ENCODE results near the gene WDHD1.

WDHD1 gene

GRCh38 chr14:54890788-54891187 is 136.1 kb downstream of the WDHD1 start:
- Histone ChIP-seq H3K9ac (ENCODE audit: low read length) (no peak overlapping the region), H3K36me3 (ENCODE audit: low read length) (no peaks in the 10 kb centered on the region), H3K4me2 (ENCODE audit: low read depth, low read length, poor library complexity, severe bottlenecking) (no peak overlapping the region), H3K27me3 (ENCODE audit: low read length) (no peaks in the 10 kb centered on the region), H3K79me2 (ENCODE audit: insufficient read depth, low read length) (0 out of 2 replicates have a peak, but pooled peaks cover 3% of the 10 kb centered on the region), H4K20me1 (ENCODE audit: low read depth, low read length) (no peaks in the 10 kb centered on the region), H3K4me3 (ENCODE audit: insufficient read depth, low read length, poor library complexity, severe bottlenecking) (no peak overlapping the region), H2AFZ (ENCODE audit: low read depth, low read length, severe bottlenecking) (no peak overlapping the region), H3K27ac (ENCODE audit: low read depth, low read length) (no peak overlapping the region), H3K9me2 (replicated peaks; ENCODE audit: insufficient read depth, low read length) (no peaks in the 10 kb centered on the region), H3F3A (ENCODE audit: insufficient read depth) (no peaks in the 10 kb centered on the region), H3K9me3 (ENCODE audit: insufficient read depth, low read length) (no peaks in the 10 kb centered on the region)
- no peak for TF ChIP-seq EZH2phosphoT487 (conservative IDR thresholded peaks at IDR 0.05; ENCODE audit: low read length)
- TF ChIP-seq CTCF (IDR thresholded peaks at IDR 0.05; ENCODE audit: insufficient read depth, low read length, poor library complexity, severe bottlenecking): no peak

DNA sequence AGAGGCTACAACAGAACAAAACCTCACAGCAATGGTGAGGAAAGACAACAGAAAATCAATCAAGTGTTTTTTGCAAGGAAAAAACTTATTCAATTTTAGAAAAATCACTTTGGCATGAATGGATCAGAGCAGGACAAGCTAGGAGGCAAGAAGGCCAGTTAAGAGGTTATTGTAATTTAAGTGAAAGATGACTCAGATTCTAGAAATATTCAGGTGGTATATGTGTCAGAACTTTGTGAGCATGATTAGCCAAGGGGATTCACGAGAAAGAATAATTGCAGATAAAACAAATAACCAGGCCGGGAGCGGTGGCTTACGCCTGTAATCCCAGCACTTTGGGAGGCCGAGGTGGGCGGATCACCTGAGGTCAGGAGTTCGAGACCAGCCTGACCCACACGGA is 137.0 kb downstream of the WDHD1 start:
- Histone ChIP-seq H3K36me3 (ENCODE audit: low read length) (no peaks in the 10 kb centered on the region), H3F3A (ENCODE audit: insufficient read depth) (no peaks in the 10 kb centered on the region), H3K27ac (ENCODE audit: low read depth, low read length) (no peak overlapping the region), H3K79me2 (ENCODE audit: insufficient read depth, low read length) (0 out of 2 replicates have a peak, but pooled peaks cover 3% of the 10 kb centered on the region), H4K20me1 (ENCODE audit: low read depth, low read length) (no peaks in the 10 kb centered on the region), H3K4me2 (ENCODE audit: low read depth, low read length, poor library complexity, severe bottlenecking) (no peak overlapping the region), H2AFZ (ENCODE audit: low read depth, low read length, severe bottlenecking) (no peak overlapping the region), H3K9me3 (ENCODE audit: insufficient read depth, low read length) (no peaks in the 10 kb centered on the region), H3K9me2 (replicated peaks; ENCODE audit: insufficient read depth, low read length) (no peaks in the 10 kb centered on the region), H3K9ac (ENCODE audit: low read length) (no peak overlapping the region), H3K4me3 (ENCODE audit: insufficient read depth, low read length, poor library complexity, severe bottlenecking) (no peak overlapping the region), H3K27me3 (ENCODE audit: low read length) (no peaks in the 10 kb centered on the region)
- TF ChIP-seq CTCF (IDR thresholded peaks at IDR 0.05; ENCODE audit: insufficient read depth, low read length, poor library complexity, severe bottlenecking): no peak
- TF ChIP-seq EZH2phosphoT487 (conservative IDR thresholded peaks at IDR 0.05; ENCODE audit: low read length): no peak

All from SU-DHL-6 (cell line).